Activated CD8-positive, alpha-beta T cell treated with anti-CD3 and anti-CD28 coated beads, Interleukin-2, amount 10 ng/mL, durations not matched to agents 7 days and 5 days (primary cell): ENCODE results near the gene ITGA2B. TPM values are rescaled to one million over a fixed set of nuclear protein-coding genes. Genes with fewer than 3 reads are reported as not detected.

Source experiments
- ATAC-seq: fragments of 150-1000 bp; cut with Tn5 transposase; one replicate; pipeline ENCODE4 v1.10.0; 2021; ENCODE audit warnings: moderate library complexity
- CTCF ChIA-PET: fragments of 350-600 bp; sonication (Branson Sonifier 250); formaldehyde crosslinking; loops from one replicate; lab custom pipeline; 2021; ENCODE audit warnings: antibody characterized with exemption; lab: Charles Lee
- POLR2A ChIA-PET: fragments of 350-600 bp; sonication (Branson Sonifier 250); formaldehyde crosslinking; loops from one replicate; lab custom pipeline; 2021; ENCODE audit warnings: antibody characterized with exemption; lab: Charles Lee
- DNase-seq: peaks from one replicate; pipeline ENCODE4 v3.0.0-alpha.2; 2020
- H3K27ac Mint-ChIP-seq: one replicate; pipeline ENCODE4 v1.8.0; 2021; ENCODE audit warnings: mild to moderate bottlenecking, mixed read lengths
- H3K27me3 Mint-ChIP-seq: one replicate; pipeline ENCODE4 v1.8.0; 2021; ENCODE audit warnings: low read depth, mixed read lengths
- H3K36me3 Mint-ChIP-seq: one replicate; pipeline ENCODE4 v1.8.0; 2021; ENCODE audit warnings: low read depth, mixed read lengths
- H3K4me1 Mint-ChIP-seq: one replicate; pipeline ENCODE4 v1.8.0; 2021; ENCODE audit warnings: low read depth, mixed read lengths
- H3K4me3 Mint-ChIP-seq: one replicate; pipeline ENCODE4 v1.8.0; 2021; ENCODE audit warnings: mild to moderate bottlenecking, mixed read lengths
- H3K9me3 Mint-ChIP-seq: one replicate; pipeline ENCODE4 v1.8.0; 2022; ENCODE audit warnings: mixed read lengths; ENCODE audit not compliant: insufficient read depth
- total RNA-seq, 2 experiments: library from RNA; stranded (reverse); gene quantifications; one replicate each; pipeline ENCODE4 v1.2.3, GENCODE V29; 2021

ITGA2B gene
- total RNA-seq, 2 experiments from 2014 or later, result 0.39 to 0.82 TPM

GRCh38 chr17:44324092-44324570, 65.3 kb downstream of the ITGA2B start:
- Mint-ChIP-seq H3K4me1 (peaks cover 26% of the 10 kb centered on the region), H3K27ac (peak overlapping the region; percentile 81), H3K4me3 (peak overlapping the region; percentile 86), H3K36me3 (peaks cover 25% of the 10 kb centered on the region), H3K9me3 (no peaks in the 10 kb centered on the region), H3K27me3 (no peaks in the 10 kb centered on the region)
- ChIA-PET POLR2A (interaction anchor here (0.9 to 4.9 kb wide), 4 partner anchors 13 to 114 kb away, joined by 4 to 59 read pairs (median 4); partner anchors contain the start of gene UBTF), CTCF (interaction anchor here (1.2 to 2.3 kb wide), 3 partner anchors 30 to 114 kb away, joined by 4 to 11 read pairs (median 6); no protein-coding TSS in a partner anchor)
- DNase-seq (no peak), ATAC-seq (peak; percentile 0)

GRCh38 chr17:44323359-44324091, 65.9 kb downstream of the ITGA2B start:
- CTCF ChIA-PET, result interaction anchor here (1.5 to 2.3 kb wide), 2 partner anchors 30 to 114 kb away, joined by 4 to 11 read pairs; no protein-coding TSS in a partner anchor
- Mint-ChIP-seq H3K27ac (peak overlapping the region; percentile 81), H3K27me3 (no peaks in the 10 kb centered on the region), H3K4me1 (peaks cover 26% of the 10 kb centered on the region), H3K4me3 (peak overlapping the region; percentile 86), H3K9me3 (no peaks in the 10 kb centered on the region), H3K36me3 (peaks cover 27% of the 10 kb centered on the region)
- POLR2A ChIA-PET, result interaction anchor here (1.1 to 4.9 kb wide), 3 partner anchors 13 to 113 kb away, joined by 4 to 59 read pairs (median 4); partner anchors contain the start of gene UBTF
- ATAC-seq (no peak), DNase-seq (no peak)

DNA sequence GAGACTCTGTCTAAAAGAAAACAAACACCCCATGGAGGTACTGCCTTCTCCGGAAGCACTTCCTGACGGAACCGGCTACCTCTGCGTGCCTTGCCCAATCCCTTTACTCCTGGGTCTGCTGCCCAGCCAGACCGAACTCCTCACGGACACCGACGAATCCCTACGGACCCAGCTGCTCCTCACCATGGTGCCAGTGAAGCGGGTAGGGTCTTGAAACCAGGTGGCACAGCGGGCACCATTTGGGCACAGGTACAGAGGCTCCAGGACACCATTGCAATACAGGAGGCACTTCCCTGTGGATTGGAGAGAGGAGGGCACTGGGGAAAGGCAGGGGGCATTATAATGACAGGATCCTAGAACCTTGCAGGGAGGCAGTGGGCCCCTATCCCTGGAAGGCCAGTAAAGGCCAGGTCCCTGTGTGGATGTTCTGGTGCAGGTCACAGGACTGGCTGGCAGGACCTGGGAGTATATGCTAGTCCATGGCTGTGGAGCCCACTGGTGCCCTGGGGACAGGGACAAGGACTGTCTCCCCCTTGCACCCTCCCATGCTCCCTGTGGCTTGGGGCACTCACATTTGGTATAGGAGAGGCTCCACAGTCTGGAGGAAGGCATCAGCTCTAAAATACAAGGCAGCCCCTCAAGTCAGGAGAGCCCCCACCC, 67.1 kb downstream of the ITGA2B start:
- CTCF ChIA-PET, result interaction anchor here (2.3 kb wide), 1 partner anchor 112 kb away, joined by 11 read pairs; no protein-coding TSS in a partner anchor
- POLR2A ChIA-PET, result no interaction called here
- H3K27me3 Mint-ChIP-seq, result peaks cover 3% of the 10 kb centered on the region
- no peak overlapping the region for H3K4me3 Mint-ChIP-seq
- no peak for ATAC-seq
- H3K4me1 Mint-ChIP-seq, result peaks cover 21% of the 10 kb centered on the region
- no peaks in the 10 kb centered on the region for H3K9me3 Mint-ChIP-seq
- H3K36me3 Mint-ChIP-seq, result peaks cover 30% of the 10 kb centered on the region
- H3K27ac Mint-ChIP-seq, result no peak overlapping the region
- DNase-seq, result no peak

Other genes starting within 250 kb of the ITGA2B start
- gene HROB, start 247.7 kb downstream of the ITGA2B start, total RNA-seq, result 10 to 100 TPM; 16.4 to 18.0 TPM
- gene ASB16, start 218.9 kb downstream of the ITGA2B start, total RNA-seq, result under 1 TPM; 0.26 to 0.42 TPM
- 10 to 100 TPM; 26.7 to 27.9 TPM for gene TMUB2, start 202.7 kb downstream of the ITGA2B start, total RNA-seq
- gene ATXN7L3, start 189.8 kb downstream of the ITGA2B start, total RNA-seq, result 100 to 1,000 TPM; 116 to 120 TPM
- gene UBTF, start 170.0 kb downstream of the ITGA2B start, total RNA-seq, result 100 to 1,000 TPM; 165 to 182 TPM
- gene SLC4A1, start 121.5 kb downstream of the ITGA2B start, total RNA-seq, result not detected
- gene RUNDC3A, start 81.0 kb downstream of the ITGA2B start, total RNA-seq, result under 1 TPM in 1 of 2 experiments, not detected in 1; 0.18 TPM
- 100 to 1,000 TPM; 140 to 141 TPM for gene SLC25A39, start 64.8 kb downstream of the ITGA2B start, total RNA-seq
- 10 to 100 TPM; 45.6 to 46.7 TPM for gene GRN, start 44.3 kb downstream of the ITGA2B start, total RNA-seq
- under 1 TPM; 0.37 to 0.45 TPM for gene FAM171A2, start 25.8 kb downstream of the ITGA2B start, total RNA-seq
- 10 to 100 TPM; 45.7 to 45.8 TPM for gene GPATCH8, start 113.8 kb upstream of the ITGA2B start, total RNA-seq
- under 1 TPM; 0.26 to 0.29 TPM for gene FZD2, start 167.8 kb upstream of the ITGA2B start, total RNA-seq